ENCODE data around the gene MYO10. TPM values are rescaled to one million over a fixed set of nuclear protein-coding genes. Genes with fewer than 3 reads are reported as not detected.

The MYO10 gene
- total RNA-seq, 1 experiment from 2014 or later: 202 TPM

DNA sequence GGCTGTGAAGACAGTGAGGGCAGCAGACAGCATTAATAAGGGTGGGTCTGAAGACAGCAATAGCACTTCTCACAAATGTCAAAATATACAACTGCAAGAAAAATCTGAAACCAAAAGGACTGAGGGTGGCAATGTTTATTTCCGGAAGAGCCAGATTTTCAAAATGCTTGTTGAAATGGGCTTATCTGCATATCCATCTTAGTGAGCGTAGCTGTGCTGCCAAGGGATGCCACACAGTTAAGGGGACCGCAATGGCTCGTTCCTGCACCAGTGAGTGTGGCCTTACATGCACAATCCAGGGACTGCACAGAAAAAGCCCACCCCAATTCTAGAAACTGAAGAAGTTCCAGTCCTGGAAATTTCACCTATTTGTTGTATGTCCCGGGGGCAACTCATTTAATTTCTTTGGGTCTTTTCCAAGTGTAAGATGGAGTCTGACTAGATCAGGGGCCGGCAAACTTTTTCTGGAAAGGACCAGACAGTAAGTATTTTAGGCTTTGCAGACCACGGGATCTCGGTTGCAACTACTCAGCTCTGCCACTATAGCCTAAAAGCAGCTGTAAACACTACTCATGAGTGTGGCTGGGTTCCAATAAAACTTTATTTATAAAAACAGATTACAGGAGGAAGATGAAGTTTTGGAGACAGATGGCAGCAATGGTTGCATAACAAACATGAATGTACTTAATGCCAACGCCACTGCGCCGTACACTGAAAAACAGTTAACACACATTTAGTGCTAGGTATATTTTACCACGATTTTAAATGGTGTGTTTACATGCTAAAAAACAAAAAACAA lies 154.1 kb downstream of the MYO10 start:
- Histone ChIP-seq H3K9me3 (ENCODE audit: low read depth, low read length, poor library complexity, severe bottlenecking) (no peaks in the 10 kb centered on the region), H3K4me3 (ENCODE audit: low read depth, low read length, poor library complexity, severe bottlenecking) (no peak overlapping the region), H3K27me3 (replicated peaks; ENCODE audit: insufficient read depth, low read depth, low read length, poor library complexity) (no peaks in the 10 kb centered on the region), H3K27ac (ENCODE audit: low read depth, low read length, poor library complexity, severe bottlenecking) (no peak overlapping the region), H3K4me1 (ENCODE audit: insufficient read depth, low read length, poor library complexity, severe bottlenecking) (peaks cover 16% of the 10 kb centered on the region), H3K36me3 (ENCODE audit: insufficient read depth, low read length, poor library complexity, severe bottlenecking) (peaks cover 73% of the 10 kb centered on the region)
- no peak for TF ChIP-seq EZH2 (IDR thresholded peaks at IDR 0.05; ENCODE audit: borderline replicate concordance, low read depth, low read length, poor library complexity, severe bottlenecking)
- TF ChIP-seq, protein P1, sequence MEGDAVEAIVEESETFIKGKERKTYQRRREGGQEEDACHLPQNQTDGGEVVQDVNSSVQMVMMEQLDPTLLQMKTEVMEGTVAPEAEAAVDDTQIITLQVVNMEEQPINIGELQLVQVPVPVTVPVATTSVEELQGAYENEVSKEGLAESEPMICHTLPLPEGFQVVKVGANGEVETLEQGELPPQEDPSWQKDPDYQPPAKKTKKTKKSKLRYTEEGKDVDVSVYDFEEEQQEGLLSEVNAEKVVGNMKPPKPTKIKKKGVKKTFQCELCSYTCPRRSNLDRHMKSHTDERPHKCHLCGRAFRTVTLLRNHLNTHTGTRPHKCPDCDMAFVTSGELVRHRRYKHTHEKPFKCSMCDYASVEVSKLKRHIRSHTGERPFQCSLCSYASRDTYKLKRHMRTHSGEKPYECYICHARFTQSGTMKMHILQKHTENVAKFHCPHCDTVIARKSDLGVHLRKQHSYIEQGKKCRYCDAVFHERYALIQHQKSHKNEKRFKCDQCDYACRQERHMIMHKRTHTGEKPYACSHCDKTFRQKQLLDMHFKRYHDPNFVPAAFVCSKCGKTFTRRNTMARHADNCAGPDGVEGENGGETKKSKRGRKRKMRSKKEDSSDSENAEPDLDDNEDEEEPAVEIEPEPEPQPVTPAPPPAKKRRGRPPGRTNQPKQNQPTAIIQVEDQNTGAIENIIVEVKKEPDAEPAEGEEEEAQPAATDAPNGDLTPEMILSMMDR (conservative IDR thresholded peaks at IDR 0.05; ENCODE audit: low read depth, low read length): no peak
- no TSS peak for BruUV-seq (replicated peaks)
- ChIA-PET CTCF (no interaction called here), POLR2A (ENCODE audit: low non-redundant PET) (no interaction called here)
- intact Hi-C loops (cut with micrococcal nuclease; ENCODE audit: unreplicated experiment): loop anchor here (1.0 to 10.0 kb wide), 2 partner anchors 17 to 297 kb away; no protein-coding TSS in a partner anchor
- no peak for DNase-seq (ENCODE audit: low spot score)

DNA sequence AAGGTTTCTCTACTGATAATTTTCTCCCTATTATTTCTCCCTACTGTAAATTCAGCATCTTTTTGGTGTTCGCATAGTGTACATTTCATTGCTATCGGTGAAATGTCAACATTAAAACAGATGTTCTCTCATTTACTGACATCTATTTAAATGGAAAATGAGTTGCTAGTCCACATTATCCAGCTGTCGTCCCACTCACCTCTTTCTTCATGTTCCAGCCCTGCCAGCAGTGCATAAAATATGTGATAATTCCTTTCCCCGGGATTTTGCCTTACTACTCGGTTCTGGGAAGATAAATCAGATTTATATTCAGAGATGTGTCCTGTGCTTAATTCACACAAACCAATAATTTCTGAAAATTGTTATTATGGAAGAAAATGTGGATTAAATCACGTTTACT lies 155.8 kb downstream of the MYO10 start:
- CTCF ChIA-PET: no interaction called here
- no TSS peak for BruUV-seq (replicated peaks)
- Histone ChIP-seq H3K4me3 (ENCODE audit: low read depth, low read length, poor library complexity, severe bottlenecking) (no peak overlapping the region), H3K36me3 (ENCODE audit: insufficient read depth, low read length, poor library complexity, severe bottlenecking) (peaks cover 69% of the 10 kb centered on the region), H3K27ac (ENCODE audit: low read depth, low read length, poor library complexity, severe bottlenecking) (no peak overlapping the region), H3K4me1 (ENCODE audit: insufficient read depth, low read length, poor library complexity, severe bottlenecking) (peaks cover 12% of the 10 kb centered on the region), H3K9me3 (ENCODE audit: low read depth, low read length, poor library complexity, severe bottlenecking) (no peaks in the 10 kb centered on the region), H3K27me3 (replicated peaks; ENCODE audit: insufficient read depth, low read depth, low read length, poor library complexity) (no peaks in the 10 kb centered on the region)
- no peak for DNase-seq (ENCODE audit: low spot score)
- TF ChIP-seq EZH2 (IDR thresholded peaks at IDR 0.05; ENCODE audit: borderline replicate concordance, low read depth, low read length, poor library complexity, severe bottlenecking): no peak
- TF ChIP-seq, protein P1 (conservative IDR thresholded peaks at IDR 0.05; ENCODE audit: low read depth, low read length): no peak
- intact Hi-C loops (cut with micrococcal nuclease; ENCODE audit: unreplicated experiment): loop anchor here (10.0 kb wide), 1 partner anchor 296 kb away; no protein-coding TSS in a partner anchor
- POLR2A ChIA-PET (ENCODE audit: low non-redundant PET): no interaction called here

DNA sequence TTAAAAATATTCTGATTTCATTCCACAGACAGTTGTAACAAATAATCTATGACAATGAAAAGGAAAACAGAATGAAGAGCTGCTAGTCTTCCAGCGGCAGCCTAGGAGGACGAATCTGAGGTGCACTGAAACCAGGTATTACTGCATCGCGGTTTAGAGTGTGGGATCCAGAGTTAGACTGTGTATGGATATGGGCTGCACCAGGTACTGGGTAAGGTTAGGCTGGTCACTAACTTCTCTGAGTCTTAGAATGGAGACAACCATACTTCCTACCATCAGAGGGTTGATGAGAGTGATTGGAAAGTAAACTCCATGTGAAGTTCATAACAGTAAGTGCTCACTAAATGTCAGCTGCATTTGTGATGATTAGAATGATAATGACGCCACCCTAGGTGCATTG lies 158.7 kb downstream of the MYO10 start:
- Histone ChIP-seq H3K4me1 (ENCODE audit: insufficient read depth, low read length, poor library complexity, severe bottlenecking) (peaks cover 5% of the 10 kb centered on the region), H3K27ac (ENCODE audit: low read depth, low read length, poor library complexity, severe bottlenecking) (no peak overlapping the region), H3K9me3 (ENCODE audit: low read depth, low read length, poor library complexity, severe bottlenecking) (no peaks in the 10 kb centered on the region), H3K4me3 (ENCODE audit: low read depth, low read length, poor library complexity, severe bottlenecking) (no peak overlapping the region), H3K27me3 (replicated peaks; ENCODE audit: insufficient read depth, low read depth, low read length, poor library complexity) (no peaks in the 10 kb centered on the region), H3K36me3 (ENCODE audit: insufficient read depth, low read length, poor library complexity, severe bottlenecking) (peaks cover 65% of the 10 kb centered on the region)
- POLR2A ChIA-PET (ENCODE audit: low non-redundant PET): no interaction called here
- no peak for DNase-seq (ENCODE audit: low spot score)
- CTCF ChIA-PET: no interaction called here
- intact Hi-C loops (cut with micrococcal nuclease; ENCODE audit: unreplicated experiment): no loop called here
- no peak for TF ChIP-seq EZH2 (IDR thresholded peaks at IDR 0.05; ENCODE audit: borderline replicate concordance, low read depth, low read length, poor library complexity, severe bottlenecking)
- TF ChIP-seq, protein P1 (conservative IDR thresholded peaks at IDR 0.05; ENCODE audit: low read depth, low read length): no peak
- no TSS peak for BruUV-seq (replicated peaks)

Data from A673 (cell line).